Kidney capillary endothelial cell (primary cell): ENCODE data around the gene S100A5.

Experiments
- DNase-seq: peaks from one replicate; pipeline ENCODE4 v3.0.0-alpha.2; 2018; ENCODE audit warnings: low spot score

Gene S100A5

GRCh38 chr1:153547560-153548551 is 7.1 kb upstream of the S100A5 start:
- DNase-seq = no peak

GRCh38 chr1:153546796-153547559 is 6.2 kb upstream of the S100A5 start:
- DNase-seq = no peak

GRCh38 chr1:153546371-153546770 is 5.6 kb upstream of the S100A5 start:
- DNase-seq = no peak

GRCh38 chr1:153545067-153546055 is 4.6 kb upstream of the S100A5 start, which contains the start of gene S100A4:
TSS of gene S100A4 (minus strand) at chr1:153545806. CDS start at chr1:153544794, 1,012 bp downstream.
- DNase-seq = no peak

GRCh38 chr1:153544453-153545066 is 3.8 kb upstream of the S100A5 start:
- no peak for DNase-seq

GRCh38 chr1:153543736-153544135 is 3.0 kb upstream of the S100A5 start:
- no peak for DNase-seq

- DNase-seq = no peak
Observed at GRCh38 chr1:153542956-153543711, 2.4 kb upstream of the S100A5 start.

GRCh38 chr1:153541641-153542590 is 1.2 kb upstream of the S100A5 start:
- DNase-seq = no peak

- DNase-seq = no peak
Observed at GRCh38 chr1:153539395-153540093, 1.2 kb downstream of the S100A5 start.

- DNase-seq = no peak
Observed at GRCh38 chr1:153538315-153538821, 2.4 kb downstream of the S100A5 start.

- DNase-seq = no peak
Observed at GRCh38 chr1:153537376-153537730, 3.4 kb downstream of the S100A5 start.

- no peak for DNase-seq
Observed at GRCh38 chr1:153536671-153537375, 3.9 kb downstream of the S100A5 start.

- peak; percentile 82 for DNase-seq
Observed at GRCh38 chr1:153536012-153536670, 4.6 kb downstream of the S100A5 start.

GRCh38 chr1:153535242-153536011 is 5.3 kb downstream of the S100A5 start, which contains the start of gene S100A6:
TSS of gene S100A6 (minus strand) at chr1:153535991. CDS start at chr1:153535339, 652 bp downstream.
- no peak for DNase-seq

- DNase-seq = no peak
Observed at GRCh38 chr1:153534925-153535241, 5.9 kb downstream of the S100A5 start.

GRCh38 chr1:153534226-153534924 is 6.4 kb downstream of the S100A5 start:
- DNase-seq = no peak
